GM12874 (cell line): ENCODE results near the gene AREL1.

Experiments used
- TF ChIP-seq, protein P1 (sequence below): IDR thresholded peaks from 2 replicates; pipeline ENCODE4 v1.5.1; 2011; ENCODE audit warnings: low read depth, mild to moderate bottlenecking, control low read depth, low read length, moderate library complexity; ENCODE audit not compliant: insufficient read depth

AREL1 gene

DNA sequence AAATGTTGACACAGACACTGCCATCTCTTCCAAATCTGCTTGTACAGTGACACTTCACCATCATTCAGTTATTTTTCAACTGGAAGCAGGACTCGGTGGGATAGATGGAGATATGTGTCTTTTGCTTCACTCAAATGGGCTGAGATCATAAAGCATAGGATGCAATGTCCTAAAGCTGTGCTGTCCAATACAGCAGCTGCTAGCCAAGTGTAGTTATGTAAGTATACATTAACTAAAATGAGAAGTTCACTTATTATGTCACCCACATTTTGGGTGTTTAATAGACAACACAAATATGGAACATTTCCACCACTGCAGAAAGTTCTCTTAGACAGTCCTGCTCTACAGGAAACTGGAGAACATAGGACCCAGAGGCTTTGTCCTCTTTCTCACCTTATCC, 43.6 kb downstream of the AREL1 start:
- TF ChIP-seq, protein P1, sequence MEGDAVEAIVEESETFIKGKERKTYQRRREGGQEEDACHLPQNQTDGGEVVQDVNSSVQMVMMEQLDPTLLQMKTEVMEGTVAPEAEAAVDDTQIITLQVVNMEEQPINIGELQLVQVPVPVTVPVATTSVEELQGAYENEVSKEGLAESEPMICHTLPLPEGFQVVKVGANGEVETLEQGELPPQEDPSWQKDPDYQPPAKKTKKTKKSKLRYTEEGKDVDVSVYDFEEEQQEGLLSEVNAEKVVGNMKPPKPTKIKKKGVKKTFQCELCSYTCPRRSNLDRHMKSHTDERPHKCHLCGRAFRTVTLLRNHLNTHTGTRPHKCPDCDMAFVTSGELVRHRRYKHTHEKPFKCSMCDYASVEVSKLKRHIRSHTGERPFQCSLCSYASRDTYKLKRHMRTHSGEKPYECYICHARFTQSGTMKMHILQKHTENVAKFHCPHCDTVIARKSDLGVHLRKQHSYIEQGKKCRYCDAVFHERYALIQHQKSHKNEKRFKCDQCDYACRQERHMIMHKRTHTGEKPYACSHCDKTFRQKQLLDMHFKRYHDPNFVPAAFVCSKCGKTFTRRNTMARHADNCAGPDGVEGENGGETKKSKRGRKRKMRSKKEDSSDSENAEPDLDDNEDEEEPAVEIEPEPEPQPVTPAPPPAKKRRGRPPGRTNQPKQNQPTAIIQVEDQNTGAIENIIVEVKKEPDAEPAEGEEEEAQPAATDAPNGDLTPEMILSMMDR: no peak

DNA sequence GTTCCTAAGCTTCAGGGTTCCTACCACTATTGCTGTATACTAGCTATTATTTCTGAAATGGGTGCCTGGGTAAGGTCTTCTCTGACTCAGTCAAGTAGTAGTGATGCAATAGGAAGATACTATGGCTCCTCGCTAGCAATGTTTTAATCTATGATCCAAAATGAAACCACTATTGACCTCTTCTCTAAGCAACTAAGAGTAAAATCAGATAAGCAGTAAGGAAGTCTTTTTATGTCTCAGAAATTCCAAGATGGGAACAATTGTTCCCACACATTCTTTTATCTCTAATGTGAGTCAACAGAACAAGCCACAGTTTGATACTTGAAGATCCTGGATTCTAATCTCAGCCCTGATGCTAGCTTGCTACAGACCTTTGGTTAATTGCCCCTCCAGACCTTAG, 45.1 kb downstream of the AREL1 start:
- TF ChIP-seq, protein P1: no peak

DNA sequence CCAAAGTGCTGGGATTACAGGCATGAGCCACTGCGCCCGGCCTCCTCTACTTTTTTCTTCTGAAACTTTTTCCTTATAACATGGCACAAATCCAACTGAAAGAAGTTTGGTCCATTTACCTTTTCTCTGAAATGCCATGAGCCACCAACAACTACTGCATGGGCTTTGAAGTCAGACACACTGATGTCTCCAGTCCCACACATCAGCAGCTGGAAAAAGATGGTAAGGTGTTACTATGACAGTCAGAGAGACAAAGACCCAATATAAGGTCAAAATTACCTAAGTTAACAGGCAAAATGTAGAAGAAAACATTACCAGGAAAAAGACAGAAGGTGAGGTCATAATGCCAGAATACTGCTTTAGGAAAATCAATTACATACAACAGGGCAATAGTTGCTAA, 48.2 kb downstream of the AREL1 start:
- TF ChIP-seq, protein P1: no peak

DNA sequence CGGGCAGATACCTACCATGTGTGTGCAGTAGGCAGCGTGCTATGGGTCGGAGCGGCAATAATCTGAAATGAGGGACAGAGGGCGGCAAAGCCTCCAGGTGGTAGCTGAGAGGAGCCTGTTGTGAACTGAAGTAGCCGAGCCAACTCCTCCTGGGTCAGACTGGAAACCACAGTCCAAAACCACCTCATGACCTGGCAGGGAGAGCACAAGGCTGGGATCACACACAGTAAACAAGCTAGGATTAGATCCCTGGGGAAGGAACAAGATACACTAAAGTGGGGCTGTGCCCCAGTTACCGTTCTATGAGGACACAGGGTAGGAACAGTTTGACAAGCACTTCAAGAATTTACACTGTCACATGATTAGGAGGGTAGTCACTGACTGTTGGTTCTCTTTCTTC, 49.0 kb downstream of the AREL1 start:
- TF ChIP-seq, protein P1: no peak

DNA sequence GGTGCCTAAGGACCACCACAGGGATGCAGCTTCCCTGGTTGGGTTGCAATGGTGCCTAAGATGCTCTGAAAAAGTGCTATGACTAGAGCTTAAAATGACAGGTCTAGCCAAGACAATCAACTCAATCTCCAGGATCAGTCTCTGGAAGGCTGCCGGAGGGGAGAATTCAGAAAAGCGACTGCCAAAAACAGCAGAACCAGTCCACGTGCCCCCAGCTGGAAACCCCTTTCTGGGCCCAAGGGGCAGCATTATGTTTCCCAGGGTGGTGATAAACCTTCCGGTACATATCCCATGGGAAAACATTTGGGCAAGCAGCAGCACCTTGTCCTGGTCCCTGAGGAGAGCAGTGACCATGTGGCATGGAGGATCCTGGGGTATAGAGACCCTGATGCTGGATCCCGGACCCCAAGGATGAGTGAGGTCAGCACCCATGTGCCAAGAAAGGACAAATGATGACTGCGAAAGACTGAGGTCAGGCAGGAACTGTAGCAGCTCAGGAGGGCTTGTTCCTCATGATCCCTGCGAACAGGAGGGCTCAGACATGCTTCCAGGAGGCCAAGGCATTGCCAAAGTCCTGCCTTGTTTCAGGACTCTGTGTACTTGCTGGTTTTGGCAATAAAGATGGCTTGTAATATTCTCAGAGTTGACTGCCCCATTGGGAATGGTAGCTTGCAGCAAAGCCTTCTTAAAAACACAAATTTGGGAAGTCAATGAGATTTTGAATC, 51.0 kb downstream of the AREL1 start:
- TF ChIP-seq, protein P1: no peak

DNA sequence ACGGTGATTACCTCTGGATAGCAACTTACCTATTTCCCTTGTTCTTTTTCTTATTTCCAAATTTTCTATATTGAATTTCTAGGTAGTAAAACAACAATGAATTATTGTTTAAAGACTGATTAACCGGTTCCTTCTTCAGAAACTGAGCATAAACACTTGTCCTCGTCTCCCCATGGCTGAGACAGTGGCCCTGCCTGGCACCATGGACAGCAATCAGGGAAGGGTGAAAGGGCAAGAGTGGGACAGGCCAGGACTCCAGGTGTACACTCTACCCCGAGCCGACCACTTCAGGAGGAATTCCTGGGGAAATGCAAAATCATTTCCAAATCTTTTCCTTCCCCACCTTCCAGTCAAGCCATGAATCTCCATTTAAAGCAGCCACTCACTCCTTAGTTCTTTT, 52.0 kb downstream of the AREL1 start:
- TF ChIP-seq, protein P1: no peak

DNA sequence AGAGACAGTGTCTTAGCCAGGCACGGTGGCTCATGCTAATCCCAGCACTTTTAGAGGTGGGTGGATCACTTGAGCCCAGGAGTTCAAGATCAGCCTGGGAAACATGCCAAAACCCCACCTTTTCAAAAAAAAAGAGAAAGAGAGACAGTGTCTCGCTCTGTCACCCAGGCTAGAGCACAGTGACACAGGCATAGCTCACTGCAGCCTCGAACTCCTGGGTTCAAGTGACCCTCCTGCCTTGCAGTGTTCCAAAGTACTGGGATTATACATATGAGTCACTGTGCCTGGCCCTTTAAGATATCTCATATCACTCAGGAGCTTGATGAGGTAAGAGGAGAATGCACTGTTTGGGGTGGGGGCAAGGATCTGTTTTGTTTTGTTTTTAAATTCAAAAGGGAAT, 52.7 kb downstream of the AREL1 start:
- TF ChIP-seq, protein P1: no peak
